ENCODE results near the gene ICAM2.

DNA sequence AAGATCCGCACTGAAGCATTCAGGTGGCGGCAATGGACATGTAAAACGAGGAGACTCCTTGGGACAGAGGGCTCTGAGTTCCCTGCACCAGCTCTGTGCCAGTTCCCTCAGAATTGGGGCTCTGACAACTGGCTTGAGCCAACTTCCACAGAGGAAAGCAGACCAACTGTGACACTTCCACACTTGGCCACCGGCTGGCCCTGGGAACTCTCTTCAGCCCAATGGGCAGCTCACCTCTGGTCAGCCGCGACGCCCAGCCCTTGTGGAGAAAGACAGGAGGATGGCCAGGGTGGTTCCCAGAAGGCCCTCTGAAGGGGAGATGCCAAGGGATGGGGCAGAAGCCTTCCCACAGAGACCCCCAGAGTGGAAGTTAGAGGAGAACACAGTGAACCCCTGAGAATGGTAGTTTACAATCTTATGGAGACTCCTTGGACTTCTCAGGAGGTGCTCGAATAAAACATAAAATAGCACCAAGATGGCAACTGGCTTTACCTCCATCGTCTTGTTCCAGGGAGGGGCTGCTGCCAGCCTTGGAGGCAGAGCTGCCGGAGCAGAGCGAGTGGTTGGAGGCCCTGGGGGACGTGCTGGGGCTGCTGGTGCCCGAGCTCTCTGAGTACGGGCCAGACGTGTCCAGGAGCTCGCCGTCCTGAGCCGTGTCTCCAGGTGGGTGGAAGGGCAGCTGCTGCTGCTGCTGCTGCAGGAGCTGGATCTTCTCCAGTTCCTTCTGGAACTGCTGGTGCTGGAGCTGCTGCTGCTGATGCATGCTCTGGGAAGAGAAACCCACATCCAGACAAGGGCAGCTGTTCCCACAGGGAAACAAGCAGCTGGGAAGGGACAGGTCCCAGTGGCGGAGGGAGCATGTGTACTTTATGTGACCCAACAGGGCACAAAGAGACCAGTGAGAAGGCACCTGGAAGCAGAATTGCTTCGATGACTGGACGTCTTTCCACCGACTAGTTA lies 35.0 kb upstream of the ICAM2 start:
- no peak for TF ChIP-seq POLR2AphosphoS5 (IDR thresholded peaks at IDR 0.05)
- TF ChIP-seq, protein P1, sequence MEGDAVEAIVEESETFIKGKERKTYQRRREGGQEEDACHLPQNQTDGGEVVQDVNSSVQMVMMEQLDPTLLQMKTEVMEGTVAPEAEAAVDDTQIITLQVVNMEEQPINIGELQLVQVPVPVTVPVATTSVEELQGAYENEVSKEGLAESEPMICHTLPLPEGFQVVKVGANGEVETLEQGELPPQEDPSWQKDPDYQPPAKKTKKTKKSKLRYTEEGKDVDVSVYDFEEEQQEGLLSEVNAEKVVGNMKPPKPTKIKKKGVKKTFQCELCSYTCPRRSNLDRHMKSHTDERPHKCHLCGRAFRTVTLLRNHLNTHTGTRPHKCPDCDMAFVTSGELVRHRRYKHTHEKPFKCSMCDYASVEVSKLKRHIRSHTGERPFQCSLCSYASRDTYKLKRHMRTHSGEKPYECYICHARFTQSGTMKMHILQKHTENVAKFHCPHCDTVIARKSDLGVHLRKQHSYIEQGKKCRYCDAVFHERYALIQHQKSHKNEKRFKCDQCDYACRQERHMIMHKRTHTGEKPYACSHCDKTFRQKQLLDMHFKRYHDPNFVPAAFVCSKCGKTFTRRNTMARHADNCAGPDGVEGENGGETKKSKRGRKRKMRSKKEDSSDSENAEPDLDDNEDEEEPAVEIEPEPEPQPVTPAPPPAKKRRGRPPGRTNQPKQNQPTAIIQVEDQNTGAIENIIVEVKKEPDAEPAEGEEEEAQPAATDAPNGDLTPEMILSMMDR (IDR thresholded peaks at IDR 0.05) = no peak
